K562 (cell line): ENCODE results near the gene CNN3. TPM values are rescaled to one million over a fixed set of nuclear protein-coding genes. Genes with fewer than 3 reads are reported as not detected.

Experiments
- ATAC-seq: fragments of 200-7000 bp; cut with Tn5 transposase; 3 replicates; pipeline ENCODE4 v1.9.1; 2020; ENCODE audit warnings: moderate library complexity
- BruUV-seq: library from RNA; stranded (reverse); fragments of 400-500 nt; replicated peaks from 2 replicates; lab custom pipeline; 2021; lab: Mats Ljungman, UMichigan
- CTCF ChIA-PET: fragments of 300-600 bp; formaldehyde crosslinking; extraction: SDS; loops from one replicate; lab custom pipeline; 2021; ENCODE audit warnings: low intra/inter-chr PET ratio; lab: Yijun Ruan, JAX
- POLR2A ChIA-PET: fragments of 300-600, 350-650 bp; sonication (Branson Sonifier 250); formaldehyde crosslinking; extraction: SDS; loops from one replicate; lab custom pipeline; 2021; ENCODE audit warnings: antibody characterized with exemption, inconsistent platforms; lab: Yijun Ruan, JAX
- DNase-seq, 4 experiments: peaks; one replicate each; pipeline versions ENCODE4 v3.0.0 to v3.0.0-alpha.2; 2011 to 2018; ENCODE audit warnings: low spot score in 3 of 4, mixed read lengths in 3 of 4; ENCODE audit errors: extremely low read depth in 1 of 4
- FAIRE-seq: peaks from 2 replicates; lab custom pipeline; 2011; peaks lifted over from hg19 to GRCh38; lab: Jason Lieb, UNC
- H2AFZ ChIP-seq: 2 replicates; pipeline ENCODE4 v1.6.0; 2011; ENCODE audit warnings: low read depth, low read length, control low read depth, inconsistent platforms
- H3K27ac ChIP-seq: fragments of 200-600 bp; 3 replicates; pipeline ENCODE4 v1.8.0; 2011; ENCODE audit warnings: low read depth, mild to moderate bottlenecking, control low read depth, inconsistent platforms, low read length, moderate library complexity, mixed read lengths; ENCODE audit errors: extremely low read depth
- H3K27me3 ChIP-seq, 2 experiments: fragments of 300-600 bp in 1 of 2; 2 replicates in 1 of 2; 3 replicates in 1 of 2; pipeline versions ENCODE4 v1.6.0 to v1.8.0; 2011; ENCODE audit warnings: inconsistent platforms in 2 of 2, low read length in 2 of 2, mild to moderate bottlenecking in 1 of 2, mixed read lengths in 1 of 2, moderate library complexity in 1 of 2; ENCODE audit not compliant: control insufficient read depth in 2 of 2, insufficient read depth in 2 of 2
- H3K36me3 ChIP-seq: fragments of 300-600 bp; 3 replicates; pipeline ENCODE4 v1.8.0; 2011; ENCODE audit warnings: mild to moderate bottlenecking, low read length, inconsistent platforms; ENCODE audit not compliant: control insufficient read depth, insufficient read depth
- H3K4me1 ChIP-seq, 2 experiments: fragments of 200-600 bp in 1 of 2; replicated peaks in 1 of 2; 2 replicates in 1 of 2; 3 replicates in 1 of 2; pipeline versions ENCODE4 v1.5.1 to v1.8.0; 2011; ENCODE audit warnings: inconsistent platforms in 2 of 2, low read length in 2 of 2, mild to moderate bottlenecking in 1 of 2, mixed read lengths in 1 of 2, moderate library complexity in 1 of 2; ENCODE audit not compliant: control insufficient read depth in 2 of 2, insufficient read depth in 2 of 2
- H3K4me2 ChIP-seq: 2 replicates; pipeline ENCODE4 v1.6.1; 2011; ENCODE audit warnings: low read length, control low read depth, inconsistent platforms, mixed read lengths; ENCODE audit not compliant: insufficient read depth
- H3K4me3 ChIP-seq: fragments of 200-600 bp; sonication (generic), shearing (Covaris generic); 2 replicates; pipeline ENCODE4 v1.5.1; 2016; ENCODE audit warnings: control low read depth, inconsistent platforms
- H3K79me2 ChIP-seq: fragments of 200-600 bp; 3 replicates; pipeline ENCODE4 v1.8.0; 2011; ENCODE audit warnings: low read length, inconsistent platforms; ENCODE audit not compliant: control insufficient read depth, insufficient read depth
- H3K9ac ChIP-seq, 2 experiments: 2 replicates each; pipeline versions ENCODE4 v1.6.0 to v1.6.1; 2011; ENCODE audit warnings: low read depth in 2 of 2, low read length in 2 of 2, control low read depth in 1 of 2, inconsistent platforms in 1 of 2, mild to moderate bottlenecking in 1 of 2, mixed read lengths in 1 of 2; ENCODE audit not compliant: insufficient read depth in 1 of 2
- H3K9me1 ChIP-seq: one replicate; pipeline ENCODE4 v1.6.0; 2011; ENCODE audit warnings: inconsistent platforms, mild to moderate bottlenecking, low read length, moderate library complexity; ENCODE audit not compliant: control insufficient read depth, insufficient read depth
- H3K9me3 ChIP-seq: replicated peaks from 2 replicates; pipeline ENCODE4 v1.5.1; 2011; ENCODE audit warnings: low read depth, low read length, inconsistent platforms; ENCODE audit not compliant: control insufficient read depth, insufficient read depth
- H4K20me1 ChIP-seq: replicated peaks from 2 replicates; pipeline ENCODE4 v1.6.1; 2011; ENCODE audit warnings: low read length, inconsistent platforms, mixed read lengths; ENCODE audit not compliant: control insufficient read depth, insufficient read depth
- CBFA2T2 ChIP-seq: fragments of 450-650 bp; conservative IDR thresholded peaks from 2 replicates; pipeline ENCODE4 v1.6.1; 2017; ENCODE audit warnings: mild to moderate bottlenecking
- CBFA2T3 ChIP-seq: fragments of 450-650 bp; IDR thresholded peaks from 2 replicates; pipeline ENCODE4 v1.6.1; 2017
- HOMEZ ChIP-seq: fragments of 250-450 bp; sonication (Bioruptor Pico); IDR thresholded peaks from 2 replicates; pipeline ENCODE4 v1.4.0; 2020; ENCODE audit warnings: mild to moderate bottlenecking, moderate library complexity
- PCBP2 ChIP-seq: fragments of 200-400 bp; formaldehyde crosslinking; IDR thresholded peaks from 2 replicates; pipeline ENCODE4 v1.6.1; 2018; ENCODE audit warnings: low read length, low read depth, mild to moderate bottlenecking, moderate library complexity; ENCODE audit not compliant: poor library complexity, severe bottlenecking
- REST ChIP-seq, 2 experiments: fragments of 450-650 bp; formaldehyde crosslinking in 1 of 2; IDR thresholded peaks; 2 replicates each; pipeline versions ENCODE4 v1.4.0 to v1.6.1; 2014 to 2020; ENCODE audit warnings: mild to moderate bottlenecking in 2 of 2, borderline replicate concordance in 1 of 2, low read depth in 1 of 2
- SAFB2 ChIP-seq: fragments of 200-400 bp; formaldehyde crosslinking; IDR thresholded peaks from 2 replicates; pipeline ENCODE4 v1.6.1; 2018; ENCODE audit warnings: borderline replicate concordance, low read length, low read depth, moderate library complexity; ENCODE audit not compliant: severe bottlenecking
- TEAD4 ChIP-seq, 2 experiments: sonication (generic) in 1 of 2; formaldehyde crosslinking in 1 of 2; IDR thresholded peaks; 2 replicates each; pipeline versions ENCODE4 v1.6.1 to v1.8.0; 2012 to 2022; ENCODE audit warnings: borderline replicate concordance in 1 of 2, inconsistent platforms in 1 of 2, low read length in 1 of 2, mild to moderate bottlenecking in 1 of 2, missing genetic modification reagents in 1 of 2
- ZNF217 ChIP-seq: sonication (generic); formaldehyde crosslinking; IDR thresholded peaks from 2 replicates; pipeline ENCODE4 v1.8.0; 2022; ENCODE audit warnings: mild to moderate bottlenecking, missing genetic modification reagents
- ZNF584 ChIP-seq: fragments of 200-800 bp; sonication (Bioruptor generic); IDR thresholded peaks from 2 replicates; pipeline ENCODE4 v1.6.1; 2016; ENCODE audit warnings: low read depth, mild to moderate bottlenecking, missing genetic modification characterization, missing compliant biosample characterization
- ZNF780A ChIP-seq: fragments of 250-450 bp; sonication (Bioruptor Pico); IDR thresholded peaks from 2 replicates; pipeline ENCODE4 v1.5.0; 2021; ENCODE audit warnings: mild to moderate bottlenecking
- WGBS: fragments of 100-300 bp; shearing (Covaris generic); methylation state at CpG from one replicate; pipeline ENCODE4 v1.1.6; 2016; ENCODE audit warnings: low coverage, mixed read lengths; ENCODE audit not compliant: insufficient coverage; ENCODE audit errors: missing lambda C conversion rate; 5-methylcytosine and 5-hydroxymethylcytosine counted together
- in situ Hi-C: fragments of 300-500 bp; cut with MboI; formaldehyde crosslinking; loops from 4 replicates; pipeline ENCODE4 v1.15.0; 2018; ENCODE audit warnings: inconsistent platforms, mixed read lengths
- intact Hi-C: fragments of 100-400 bp; cut with micrococcal nuclease; formaldehyde crosslinking; loops from 2 replicates; pipeline ENCODE4 v1.14.2; 2022
- polyA plus RNA-seq, 8 experiments: library from polyadenylated mRNA; depleted of rRNA in 4 of 8; stranded (reverse) in 5 of 8; unstranded in 3 of 8; fragments of >200 nt; fragmentation: Nextera tagmentation in 2 of 8; fragmentation: Illumina TruSeq in 1 of 8; extraction: Ambion mirVana in 2 of 8; extraction: Trizol in 1 of 8; gene quantifications; 2 replicates each; pipeline versions ENCODE4 v1.2.1 to v1.2.3, GENCODE V29; 2011 to 2014; ENCODE audit warnings: inconsistent platforms in 1 of 8, missing spikeins in 1 of 8
- total RNA-seq, 7 experiments: library from RNA; depleted of rRNA in 6 of 7; stranded (reverse); fragments of >200 nt in 6 of 7; fragmentation: Illumina TruSeq in 2 of 7; extraction: Trizol in 2 of 7; gene quantifications; 2 replicates each; pipeline versions ENCODE4 v1.2.1 to v1.2.3, GENCODE V29; 2011 to 2021; ENCODE audit warnings: low replicate concordance in 1 of 7

Gene CNN3
- total and polyA plus RNA-seq, 9 of the 15 experiments (the other 6 are each of a cell fraction or from before 2014, with no cell fraction given), result 0.06 to 0.62 (median 0.18) TPM; not detected in 4

DNA sequence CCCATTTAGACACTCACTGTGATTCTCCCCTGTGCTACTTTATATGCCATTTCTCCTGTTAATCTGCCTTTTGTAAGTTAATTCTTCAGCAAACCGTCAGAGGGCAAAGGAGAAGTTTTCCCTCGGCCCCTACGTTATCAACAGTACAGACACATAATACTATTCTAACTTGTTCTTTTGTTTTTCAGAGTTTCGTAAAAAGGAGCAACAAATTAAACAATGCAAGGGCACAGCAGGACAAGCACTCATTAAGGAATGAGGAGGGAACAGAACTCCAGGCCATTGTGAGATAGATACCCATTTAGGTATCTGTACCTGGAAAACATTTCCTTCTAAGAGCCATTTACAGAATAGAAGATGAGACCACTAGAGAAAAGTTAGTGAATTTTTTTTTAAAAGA, 32.3 kb downstream of the CNN3 start (continued):
- TF ChIP-seq PCBP2, result no peak
- no peak for TF ChIP-seq ZNF780A (CRISPR knock-in tag)
- TF ChIP-seq ZNF217 (CRISPR knock-in tag), result no peak
- TF ChIP-seq ZNF584, result no peak
- TF ChIP-seq SAFB2, result no peak

- DNase-seq, result peak in 1 of 4 experiments; percentile 3
- peak; percentile 62 for ATAC-seq
- Histone ChIP-seq H3K27ac (no peak overlapping the region), H3K79me2 (no peaks in the 10 kb centered on the region), H3K9me1 (no peaks in the 10 kb centered on the region), H4K20me1 (no peaks in the 10 kb centered on the region), H3K4me1 (no peaks in the 10 kb centered on the region), H3K4me3 (no peak overlapping the region), H2AFZ (no peak overlapping the region), H3K27me3 (peaks cover 8 to 15% of the 10 kb centered on the region in 2 experiments; a peak in 3 of 5 replicates), H3K4me2 (no peak overlapping the region), H3K9me3 (no peaks in the 10 kb centered on the region), H3K9ac (no peak overlapping the region), H3K36me3 (no peaks in the 10 kb centered on the region)
- no peak for FAIRE-seq
- POLR2A ChIA-PET, result no interaction called here
- no TSS peak for BruUV-seq
- intact Hi-C loops (no loop called here), in situ Hi-C loops (no loop called here)
- CTCF ChIA-PET, result no interaction called here
- WGBS, result 5% methylated on average over 4 of the region's 4 CpGs
- TF ChIP-seq CBFA2T3 (peak; percentile 41), TEAD4 (IDR thresholded peaks at IDR 0.05; ENCODE audit: low read length) (peak; percentile 39; the same call in 1 of the 2 replicates), TEAD4 (CRISPR knock-in tag; IDR thresholded peaks at IDR 0.05; ENCODE audit: borderline replicate concordance) (no peak), HOMEZ (CRISPR knock-in tag) (no peak), REST (IDR thresholded peaks at IDR 0.05; ENCODE audit: borderline replicate concordance) (peak; percentile 11; the same call in 1 of the 2 replicates), REST (CRISPR knock-in tag; IDR thresholded peaks at IDR 0.05; ENCODE audit: low read depth) (no peak), CBFA2T2 (0 out of 2 replicates have a peak, but pooled peaks have one; percentile 31)
These were observed 34.2 kb downstream of the CNN3 start for GRCh38 chr1:94892604-94893254.
